ENCODE measurements around the gene ANO3.

The ANO3 gene

DNA sequence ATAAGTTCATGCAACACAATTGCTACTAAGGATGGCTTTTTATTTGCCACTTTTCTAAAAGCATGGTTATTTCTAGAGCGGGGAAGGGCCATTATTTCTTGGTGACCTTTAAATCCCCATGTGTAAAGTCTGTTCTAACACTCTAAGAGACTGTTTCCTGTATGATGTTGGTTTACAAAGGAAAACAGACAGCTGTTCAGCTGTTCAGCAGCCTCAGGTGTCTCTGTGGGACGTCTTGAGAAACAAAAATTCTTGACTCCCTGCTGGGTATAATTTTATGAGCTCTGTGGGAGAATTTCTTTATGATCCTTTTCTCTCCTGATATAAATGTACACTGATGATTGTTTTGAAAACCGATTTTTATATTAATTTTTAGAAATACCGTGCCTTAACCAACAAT is 226.3 kb downstream of the ANO3 start:
- TF ChIP-seq, protein P1, sequence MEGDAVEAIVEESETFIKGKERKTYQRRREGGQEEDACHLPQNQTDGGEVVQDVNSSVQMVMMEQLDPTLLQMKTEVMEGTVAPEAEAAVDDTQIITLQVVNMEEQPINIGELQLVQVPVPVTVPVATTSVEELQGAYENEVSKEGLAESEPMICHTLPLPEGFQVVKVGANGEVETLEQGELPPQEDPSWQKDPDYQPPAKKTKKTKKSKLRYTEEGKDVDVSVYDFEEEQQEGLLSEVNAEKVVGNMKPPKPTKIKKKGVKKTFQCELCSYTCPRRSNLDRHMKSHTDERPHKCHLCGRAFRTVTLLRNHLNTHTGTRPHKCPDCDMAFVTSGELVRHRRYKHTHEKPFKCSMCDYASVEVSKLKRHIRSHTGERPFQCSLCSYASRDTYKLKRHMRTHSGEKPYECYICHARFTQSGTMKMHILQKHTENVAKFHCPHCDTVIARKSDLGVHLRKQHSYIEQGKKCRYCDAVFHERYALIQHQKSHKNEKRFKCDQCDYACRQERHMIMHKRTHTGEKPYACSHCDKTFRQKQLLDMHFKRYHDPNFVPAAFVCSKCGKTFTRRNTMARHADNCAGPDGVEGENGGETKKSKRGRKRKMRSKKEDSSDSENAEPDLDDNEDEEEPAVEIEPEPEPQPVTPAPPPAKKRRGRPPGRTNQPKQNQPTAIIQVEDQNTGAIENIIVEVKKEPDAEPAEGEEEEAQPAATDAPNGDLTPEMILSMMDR (IDR thresholded peaks at IDR 0.05; ENCODE audit: extremely low read depth, missing control alignments), result no peak
- DNase-seq (ENCODE audit: low spot score), result no peak

DNA sequence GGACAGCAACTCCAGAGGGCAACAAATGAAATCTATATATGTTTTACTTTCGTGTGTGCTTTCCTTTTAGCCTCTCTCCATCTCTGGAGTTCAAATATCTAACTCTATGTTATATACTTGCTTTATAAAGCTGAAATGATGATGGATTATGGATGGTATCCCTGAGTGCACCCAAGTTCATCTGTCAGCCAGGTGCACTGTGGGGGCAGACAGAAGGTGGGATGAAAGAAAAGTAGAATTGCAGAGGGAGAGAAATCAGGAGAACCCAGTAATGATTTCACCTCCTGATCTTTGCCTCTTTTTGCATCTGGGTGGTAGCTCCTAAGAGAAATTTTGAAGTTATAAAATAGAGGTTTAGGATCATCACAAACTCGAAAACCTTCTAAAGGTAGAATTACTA is 237.7 kb downstream of the ANO3 start:
- DNase-seq (ENCODE audit: low spot score), result no peak
- TF ChIP-seq, protein P1 (IDR thresholded peaks at IDR 0.05; ENCODE audit: extremely low read depth, missing control alignments), result no peak

DNA sequence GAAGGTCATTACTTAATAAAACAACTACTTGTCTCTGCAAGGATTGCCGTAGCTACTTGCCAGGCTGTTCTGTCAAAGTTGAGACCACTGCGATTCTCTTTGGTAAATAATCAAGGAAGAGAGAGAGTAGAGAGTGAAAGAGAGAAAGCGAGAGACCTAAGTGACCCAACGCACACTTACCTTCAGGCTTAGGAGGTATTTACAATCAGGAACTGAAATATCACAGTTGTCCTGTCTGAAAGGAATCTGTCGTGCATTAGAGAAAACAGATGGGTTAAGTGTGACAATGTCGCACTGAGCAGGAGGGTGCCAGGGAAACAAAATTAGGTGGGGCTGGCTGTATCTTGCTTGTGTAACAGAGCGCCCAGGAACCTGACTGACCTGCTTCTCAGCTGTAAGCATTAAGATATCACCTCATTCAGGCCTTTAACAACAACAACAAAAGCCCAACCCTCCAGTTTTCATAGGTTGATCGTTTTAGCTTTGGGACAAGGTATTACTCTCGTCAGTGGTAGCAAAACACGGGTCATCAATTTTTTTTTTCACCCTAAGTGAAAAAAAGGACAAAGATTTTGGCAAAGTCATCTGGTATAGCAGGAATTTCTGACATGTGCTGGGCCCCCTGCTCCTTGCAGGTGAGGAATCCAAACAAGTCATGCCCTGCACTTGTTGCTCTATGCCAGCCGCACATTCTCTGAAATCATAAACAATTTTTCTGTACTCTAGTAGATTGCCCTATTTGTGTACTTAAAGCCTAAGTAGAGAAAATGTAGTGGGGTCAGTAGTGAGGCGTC is 240.1 kb downstream of the ANO3 start, which contains the start of gene MUC15:
Gene MUC15 (minus strand): TSS at position 403 of the 794 bp plus-strand sequence. CDS start 5,169 bp downstream, outside the sequence.
- DNase-seq (ENCODE audit: low spot score), result no peak
- TF ChIP-seq, protein P1 (IDR thresholded peaks at IDR 0.05; ENCODE audit: extremely low read depth, missing control alignments), result no peak

DNA sequence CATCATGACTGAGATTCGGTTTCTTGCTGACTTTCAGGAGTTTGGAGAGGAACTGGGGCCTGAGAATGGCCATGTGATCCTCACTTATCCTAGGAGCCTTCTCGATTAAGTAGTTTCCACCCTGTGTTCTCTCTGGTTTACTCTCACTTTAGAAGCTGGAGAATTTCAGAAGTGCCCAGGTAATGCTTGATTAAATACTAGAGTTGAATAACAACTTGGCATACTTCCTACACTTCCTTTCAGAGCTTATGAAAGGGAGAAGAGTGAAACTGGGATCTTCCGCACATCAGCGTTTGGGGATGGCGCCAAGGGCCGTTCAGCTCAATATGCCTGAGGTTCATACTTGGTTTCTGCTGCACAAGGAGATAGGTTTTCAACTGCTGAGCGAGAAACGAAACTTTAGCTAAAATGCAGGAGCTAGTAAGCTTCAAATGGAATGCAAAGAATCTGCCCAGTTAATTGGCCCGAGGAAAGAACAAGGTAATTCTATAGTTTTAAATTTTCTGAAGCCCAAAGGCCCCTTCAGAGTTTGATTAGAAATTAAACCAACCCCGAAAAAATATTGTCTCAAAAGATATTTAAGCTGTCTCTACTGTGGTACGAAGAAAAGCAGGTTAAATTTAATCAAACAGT is 241.0 kb downstream of the ANO3 start:
- TF ChIP-seq, protein P1 (IDR thresholded peaks at IDR 0.05; ENCODE audit: extremely low read depth, missing control alignments), result no peak
- no peak for DNase-seq (ENCODE audit: low spot score)

DNA sequence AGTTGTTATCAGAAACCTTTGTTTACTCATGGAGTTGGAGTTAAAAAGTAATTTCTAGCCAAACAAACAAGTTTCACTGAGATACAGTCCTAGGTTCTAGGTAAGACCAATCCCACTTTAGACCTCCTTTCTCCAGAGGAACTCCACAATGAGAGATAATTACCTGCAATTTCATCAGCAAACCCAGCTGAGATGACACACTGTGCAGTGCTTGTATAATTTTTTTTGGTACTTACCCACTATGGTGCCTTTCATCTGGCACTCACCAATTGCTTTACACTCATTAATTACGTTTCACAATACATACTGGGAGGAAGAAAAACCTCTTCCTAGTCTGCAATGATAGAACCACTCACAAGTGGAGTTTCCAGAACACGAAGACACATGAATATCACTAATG is 242.0 kb downstream of the ANO3 start:
- TF ChIP-seq, protein P1 (IDR thresholded peaks at IDR 0.05; ENCODE audit: extremely low read depth, missing control alignments), result no peak
- DNase-seq (ENCODE audit: low spot score), result no peak

DNA sequence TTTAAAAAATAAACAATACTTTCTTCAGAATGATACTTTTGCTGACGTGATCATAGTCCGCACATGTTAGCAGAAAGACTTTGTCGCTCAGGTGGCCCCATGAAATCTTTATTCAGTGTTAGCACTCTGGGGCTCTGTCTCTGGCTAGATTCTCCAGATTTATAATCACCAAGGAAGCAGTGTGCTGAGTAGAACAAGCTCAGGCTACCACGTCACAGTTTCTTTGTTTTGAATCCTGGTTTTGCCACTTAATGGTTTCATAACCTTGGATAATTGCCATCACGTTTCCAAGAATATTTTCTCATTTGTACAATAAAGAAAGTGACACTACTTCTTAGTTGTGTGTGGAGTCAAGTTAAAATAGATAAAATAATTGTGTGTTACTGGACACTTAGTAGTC is 244.0 kb downstream of the ANO3 start:
- no peak for DNase-seq (ENCODE audit: low spot score)
- TF ChIP-seq, protein P1 (IDR thresholded peaks at IDR 0.05; ENCODE audit: extremely low read depth, missing control alignments), result no peak

DNA sequence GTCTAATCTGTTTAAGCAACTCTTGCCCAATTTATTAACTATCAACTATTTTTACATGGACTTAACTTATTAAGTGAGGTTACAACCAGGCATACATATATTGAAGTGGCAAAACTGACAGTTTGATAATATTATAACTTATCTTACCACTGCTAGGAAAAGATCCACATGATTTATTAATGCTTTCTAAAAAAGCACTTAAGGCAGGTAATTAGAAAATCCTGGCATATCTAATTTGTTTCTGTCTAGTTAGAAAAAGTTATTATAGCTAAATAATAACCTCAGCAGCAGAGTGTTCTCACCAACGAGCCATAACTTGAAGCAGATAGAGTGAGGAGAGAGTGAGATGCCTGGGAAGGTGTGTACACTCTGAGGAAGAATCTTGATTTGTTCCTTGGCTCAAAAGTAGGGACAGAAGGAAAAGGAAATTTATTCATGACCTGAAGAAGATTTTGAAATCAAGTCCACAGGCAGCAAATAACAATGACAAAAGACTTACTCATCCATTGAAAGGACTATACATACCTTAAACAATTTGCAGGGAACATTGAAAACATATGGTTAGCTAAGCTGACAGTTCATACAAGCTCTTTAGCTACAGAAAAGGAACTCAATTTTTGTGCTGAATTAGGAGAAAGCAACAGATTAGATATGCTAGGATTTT is 247.2 kb downstream of the ANO3 start:
- DNase-seq (ENCODE audit: low spot score), result no peak

More for the DNA sequence above, 247.2 kb downstream of the ANO3 start:
- TF ChIP-seq, protein P1 (IDR thresholded peaks at IDR 0.05; ENCODE audit: extremely low read depth, missing control alignments), result no peak

Data from GM20000 (cell line).